Retinal pigment epithelial cell (primary cell): Measurements from ENCODE around the gene CTRL.
"Not testable (repeated sequence)": the region's sequence is repeated elsewhere in the genome, so short reads cannot be mapped to it uniquely, and the experiment has no call there.

Experiments
- DNase-seq: peaks from one replicate; pipeline ENCODE4 v3.0.0-alpha.2; 2010; ENCODE audit warnings: low read depth
- H3K4me3 ChIP-seq: 2 replicates; pipeline ENCODE4 v1.5.1; 2011; ENCODE audit warnings: mild to moderate bottlenecking, low read length, control low read depth, moderate library complexity
- CTCF ChIP-seq: conservative IDR thresholded peaks from 2 replicates; pipeline ENCODE4 v1.5.1; 2011; ENCODE audit warnings: low read depth, low read length, control low read depth, inconsistent platforms

CTRL gene

GRCh38 chr16:67931712-67932461, at the start of gene CTRL:
CTRL (minus strand) TSS chr16:67931862; CDS start chr16:67931852, 10 bp downstream.
- H3K4me3 ChIP-seq: no peak within 1 kb of the TSS
- peak; percentile 24 for TF ChIP-seq CTCF
- DNase-seq: no peak

GRCh38 chr16:67979955-67980678, 48.5 kb upstream of the CTRL start, which contains the start of gene DPEP3:
DPEP3 (minus strand) TSS chr16:67980499; CDS start chr16:67980380, 119 bp downstream.
- H3K4me3 ChIP-seq: no peak within 1 kb of the TSS
- peak; percentile 42 for TF ChIP-seq CTCF
- DNase-seq: no peak

- H3K4me3 ChIP-seq: no peak overlapping the region
- DNase-seq: no peak
- no peak for TF ChIP-seq CTCF
Observed at GRCh38 chr16:67977469-67978227, 46.0 kb upstream of the CTRL start.

- no peak for TF ChIP-seq CTCF
- no peak for DNase-seq
- H3K4me3 ChIP-seq: no peak overlapping the region
Observed at GRCh38 chr16:67977005-67977404, 45.3 kb upstream of the CTRL start.

GRCh38 chr16:67976205-67976604, 44.5 kb upstream of the CTRL start:
- H3K4me3 ChIP-seq: no peak overlapping the region
- no peak for TF ChIP-seq CTCF
- no peak for DNase-seq

- no peak for DNase-seq
- H3K4me3 ChIP-seq: no peak overlapping the region
- TF ChIP-seq CTCF: no peak
Observed at GRCh38 chr16:67975321-67976105, 43.9 kb upstream of the CTRL start.

GRCh38 chr16:67972285-67972684, 40.6 kb upstream of the CTRL start:
- H3K4me3 ChIP-seq, DNase-seq: not testable (repeated sequence)
